H7 (cell line): Measurements from ENCODE around the gene MRPS14. TPM values are rescaled to one million over a fixed set of nuclear protein-coding genes. Genes with fewer than 3 reads are reported as not detected.
A peak's percentile ranks its signal among the peaks of the same experiment; 100 is the strongest.
"Not testable (repeated sequence)": the region's sequence is repeated elsewhere in the genome, so short reads cannot be mapped to it uniquely, and the experiment has no call there.

Source experiments
- DNase-seq: peaks from one replicate; pipeline ENCODE4 v3.0.0; 2012
- H3K27me3 ChIP-seq: 2 replicates; pipeline ENCODE4 v1.6.0; 2011; ENCODE audit warnings: mild to moderate bottlenecking, low read length; ENCODE audit not compliant: control insufficient read depth, insufficient read depth
- H3K36me3 ChIP-seq: replicated peaks from 2 replicates; pipeline ENCODE4 v1.5.1; 2011; ENCODE audit warnings: low read length; ENCODE audit not compliant: control insufficient read depth, insufficient read depth
- H3K4me3 ChIP-seq: 2 replicates; pipeline ENCODE4 v1.5.1; 2011; ENCODE audit warnings: low read depth, mild to moderate bottlenecking, control low read depth, low read length, moderate library complexity; ENCODE audit not compliant: insufficient read depth
- total RNA-seq: library from RNA; depleted of rRNA; stranded (reverse); fragments of >200 nt; shearing (Covaris generic); gene quantifications from 2 replicates; pipeline ENCODE4 v1.2.3, GENCODE V29; 2014; rRNA removed

Gene MRPS14
- total RNA-seq, result 39.5 and 46.4 TPM in 2 replicates

GRCh38 chr1:175023043-175023921 lies at the start of gene MRPS14:
TSS of gene MRPS14 (minus strand) at chr1:175023425. CDS start at chr1:175023408, 17 bp downstream.
- H3K36me3 ChIP-seq, result peaks cover 3% of the 10 kb centered on the region
- peak within 1 kb of the TSS; percentile 98 for H3K4me3 ChIP-seq
- DNase-seq, result peak; percentile 91
- no peaks in the 10 kb centered on the region for H3K27me3 ChIP-seq

- H3K4me3 ChIP-seq, result no peak overlapping the region
- H3K27me3 ChIP-seq, result no peaks in the 10 kb centered on the region; the same call in none of the 2 replicates
- DNase-seq, result no peak
- no peaks in the 10 kb centered on the region for H3K36me3 ChIP-seq
Observed at GRCh38 chr1:175072099-175072951, 49.1 kb upstream of the MRPS14 start.

GRCh38 chr1:175071276-175071943 lies 48.2 kb upstream of the MRPS14 start:
- H3K4me3 ChIP-seq, result no peak overlapping the region
- DNase-seq, result no peak
- H3K36me3 ChIP-seq, result no peaks in the 10 kb centered on the region
- H3K27me3 ChIP-seq, result no peaks in the 10 kb centered on the region; the same call in none of the 2 replicates

GRCh38 chr1:175070818-175071217 lies 47.6 kb upstream of the MRPS14 start:
- Histone ChIP-seq H3K27me3 (no peaks in the 10 kb centered on the region; the same call in none of the 2 replicates), H3K36me3 (no peaks in the 10 kb centered on the region), H3K4me3 (no peak overlapping the region)
- no peak for DNase-seq

GRCh38 chr1:175067362-175068106 lies 44.3 kb upstream of the MRPS14 start, which contains the start of gene TNN:
TSS of gene TNN (plus strand) at chr1:175067833. CDS start at chr1:175077419, 9,586 bp downstream.
- Histone ChIP-seq H3K4me3 (no peak within 1 kb of the TSS), H3K27me3 (no peaks in the 10 kb centered on the region), H3K36me3 (no peaks in the 10 kb centered on the region)
- no peak for DNase-seq

GRCh38 chr1:175062858-175063257 lies 39.6 kb upstream of the MRPS14 start:
- Histone ChIP-seq H3K4me3 (no peak overlapping the region), H3K27me3 (no peaks in the 10 kb centered on the region), H3K36me3 (no peaks in the 10 kb centered on the region)
- DNase-seq, result no peak

GRCh38 chr1:175062339-175062738 lies 39.1 kb upstream of the MRPS14 start:
- Histone ChIP-seq H3K27me3 (no peaks in the 10 kb centered on the region), H3K36me3 (no peaks in the 10 kb centered on the region), H3K4me3 (no peak overlapping the region)
- DNase-seq, result no peak

GRCh38 chr1:175054736-175055135 lies 31.5 kb upstream of the MRPS14 start:
- Histone ChIP-seq H3K27me3 (no peaks in the 10 kb centered on the region), H3K4me3 (no peak overlapping the region), H3K36me3 (no peaks in the 10 kb centered on the region)
- DNase-seq, result no peak

GRCh38 chr1:175050992-175051391 lies 27.8 kb upstream of the MRPS14 start:
- H3K36me3 ChIP-seq, result no peaks in the 10 kb centered on the region
- no peaks in the 10 kb centered on the region for H3K27me3 ChIP-seq
- no peak overlapping the region for H3K4me3 ChIP-seq
- no peak for DNase-seq

GRCh38 chr1:175045519-175045918 lies 22.3 kb upstream of the MRPS14 start:
- no peaks in the 10 kb centered on the region for H3K27me3 ChIP-seq
- H3K4me3 ChIP-seq, result no peak overlapping the region
- H3K36me3 ChIP-seq, result no peaks in the 10 kb centered on the region
- DNase-seq, result peak; percentile 12

GRCh38 chr1:175045097-175045496 lies 21.9 kb upstream of the MRPS14 start:
- H3K27me3 ChIP-seq, result no peaks in the 10 kb centered on the region
- no peaks in the 10 kb centered on the region for H3K36me3 ChIP-seq
- DNase-seq, result peak; percentile 4
- H3K4me3 ChIP-seq, result no peak overlapping the region

- H3K4me3 ChIP-seq, H3K27me3 ChIP-seq, DNase-seq, H3K36me3 ChIP-seq: not testable (repeated sequence)
Observed at GRCh38 chr1:175044591-175044990, 21.4 kb upstream of the MRPS14 start.

GRCh38 chr1:175043824-175044223 lies 20.6 kb upstream of the MRPS14 start:
- Histone ChIP-seq H3K36me3 (no peaks in the 10 kb centered on the region), H3K4me3 (no peak overlapping the region), H3K27me3 (no peaks in the 10 kb centered on the region)
- DNase-seq, result peak; percentile 36

- Histone ChIP-seq H3K36me3 (no peaks in the 10 kb centered on the region), H3K4me3 (no peak overlapping the region), H3K27me3 (no peaks in the 10 kb centered on the region)
- DNase-seq, result no peak
Observed at GRCh38 chr1:175042650-175043049, 19.4 kb upstream of the MRPS14 start.
